AG04450 (cell line): ENCODE measurements around the gene ANKRD23. TPM values are rescaled to one million over a fixed set of nuclear protein-coding genes. Genes with fewer than 3 reads are reported as not detected.

Source experiments
- CTCF ChIA-PET: fragments of 300-600, 350-600 bp; formaldehyde crosslinking; extraction: SDS; loops from one replicate; lab custom pipeline; 2022; ENCODE audit warnings: antibody characterized with exemption, inconsistent platforms; lab: Charles Lee
- POLR2A ChIA-PET: fragments of 350-600 bp; formaldehyde crosslinking; extraction: SDS; loops from one replicate; lab custom pipeline; 2021; ENCODE audit warnings: antibody characterized with exemption, inconsistent platforms; lab: Yijun Ruan, JAX
- DNase-seq: peaks from one replicate; pipeline ENCODE4 v3.0.0-alpha.2; 2011; ENCODE audit warnings: low read depth, low spot score
- H3K27ac ChIP-seq: one replicate; pipeline ENCODE4 v1.5.1; 2012; ENCODE audit warnings: low read depth, low read length, control low read depth
- H3K27me3 ChIP-seq: one replicate; pipeline ENCODE4 v1.6.0; 2012; ENCODE audit warnings: low read length; ENCODE audit not compliant: control insufficient read depth, insufficient read depth
- H3K4me3 ChIP-seq: 2 replicates; pipeline ENCODE4 v1.5.1; 2011; ENCODE audit warnings: mild to moderate bottlenecking, low read depth, low read length, control low read depth
- H3K9me3 ChIP-seq: 2 replicates; pipeline ENCODE4 v1.5.1; 2012; ENCODE audit warnings: low read length; ENCODE audit not compliant: control insufficient read depth, insufficient read depth
- polyA plus RNA-seq: library from polyadenylated mRNA; depleted of rRNA; stranded (reverse); fragments of >200 nt; gene quantifications from 2 replicates; pipeline ENCODE4 v1.2.3, GENCODE V29; 2011
- TF ChIP-seq, protein P1 (sequence below): IDR thresholded peaks from 2 replicates; pipeline ENCODE4 v1.5.1; 2011; ENCODE audit warnings: low read depth, low read length, control low read depth, inconsistent platforms

ANKRD23 gene
- polyA plus RNA-seq, 1 experiment = 0.81 TPM

GRCh38 chr2:96877042-96877451 is 33.2 kb upstream of the ANKRD23 start:
- Histone ChIP-seq H3K27me3 (peaks cover 10% of the 10 kb centered on the region), H3K9me3 (no peaks in the 10 kb centered on the region), H3K27ac (no peak overlapping the region), H3K4me3 (no peak overlapping the region)
- TF ChIP-seq, protein P1, sequence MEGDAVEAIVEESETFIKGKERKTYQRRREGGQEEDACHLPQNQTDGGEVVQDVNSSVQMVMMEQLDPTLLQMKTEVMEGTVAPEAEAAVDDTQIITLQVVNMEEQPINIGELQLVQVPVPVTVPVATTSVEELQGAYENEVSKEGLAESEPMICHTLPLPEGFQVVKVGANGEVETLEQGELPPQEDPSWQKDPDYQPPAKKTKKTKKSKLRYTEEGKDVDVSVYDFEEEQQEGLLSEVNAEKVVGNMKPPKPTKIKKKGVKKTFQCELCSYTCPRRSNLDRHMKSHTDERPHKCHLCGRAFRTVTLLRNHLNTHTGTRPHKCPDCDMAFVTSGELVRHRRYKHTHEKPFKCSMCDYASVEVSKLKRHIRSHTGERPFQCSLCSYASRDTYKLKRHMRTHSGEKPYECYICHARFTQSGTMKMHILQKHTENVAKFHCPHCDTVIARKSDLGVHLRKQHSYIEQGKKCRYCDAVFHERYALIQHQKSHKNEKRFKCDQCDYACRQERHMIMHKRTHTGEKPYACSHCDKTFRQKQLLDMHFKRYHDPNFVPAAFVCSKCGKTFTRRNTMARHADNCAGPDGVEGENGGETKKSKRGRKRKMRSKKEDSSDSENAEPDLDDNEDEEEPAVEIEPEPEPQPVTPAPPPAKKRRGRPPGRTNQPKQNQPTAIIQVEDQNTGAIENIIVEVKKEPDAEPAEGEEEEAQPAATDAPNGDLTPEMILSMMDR = no peak
- no peak for DNase-seq
- ChIA-PET POLR2A (no interaction called here), CTCF (no interaction called here)

DNA sequence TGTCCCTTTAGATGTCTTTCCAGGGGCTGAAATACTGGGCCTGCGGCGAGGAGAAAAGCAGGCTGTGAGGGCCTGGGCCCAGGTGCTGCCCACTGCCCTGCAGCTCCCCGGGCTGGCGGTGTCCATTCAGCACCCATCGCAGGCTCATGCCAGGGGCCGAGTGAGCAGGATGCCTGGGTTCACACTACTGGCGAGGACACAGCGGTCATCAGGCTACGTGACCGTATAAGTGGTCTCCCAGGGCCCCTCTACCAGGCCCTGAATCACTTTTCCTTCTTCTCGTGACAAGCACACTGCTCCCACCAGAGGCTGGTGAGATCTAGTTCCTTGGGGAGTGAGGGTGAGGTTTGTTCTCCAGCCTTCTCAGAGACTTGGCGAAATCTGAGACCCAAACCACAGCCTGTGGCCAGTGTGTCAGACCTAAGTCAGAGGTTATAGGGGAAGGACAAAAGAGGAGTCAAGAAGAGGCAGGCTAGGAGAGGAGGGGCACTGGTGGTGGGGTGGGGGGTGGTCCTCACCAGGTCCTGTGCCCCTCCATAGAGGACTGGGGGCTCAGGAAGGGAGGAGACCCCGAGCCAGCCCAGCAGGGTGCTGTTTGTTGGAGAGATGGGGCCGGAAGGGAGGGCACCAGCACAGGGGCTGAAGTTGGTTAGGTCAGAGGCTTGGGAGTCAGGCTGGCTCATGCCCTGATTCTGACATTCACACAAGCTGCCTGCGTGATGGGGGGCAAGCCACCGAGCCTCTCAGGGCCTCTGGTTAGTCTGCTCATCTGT is 32.6 kb upstream of the ANKRD23 start:
- Histone ChIP-seq H3K27ac (no peak overlapping the region), H3K9me3 (no peaks in the 10 kb centered on the region), H3K27me3 (peaks cover 9% of the 10 kb centered on the region), H3K4me3 (no peak overlapping the region)
- POLR2A ChIA-PET = no interaction called here
- TF ChIP-seq, protein P1 = no peak
- CTCF ChIA-PET = no interaction called here
- no peak for DNase-seq

DNA sequence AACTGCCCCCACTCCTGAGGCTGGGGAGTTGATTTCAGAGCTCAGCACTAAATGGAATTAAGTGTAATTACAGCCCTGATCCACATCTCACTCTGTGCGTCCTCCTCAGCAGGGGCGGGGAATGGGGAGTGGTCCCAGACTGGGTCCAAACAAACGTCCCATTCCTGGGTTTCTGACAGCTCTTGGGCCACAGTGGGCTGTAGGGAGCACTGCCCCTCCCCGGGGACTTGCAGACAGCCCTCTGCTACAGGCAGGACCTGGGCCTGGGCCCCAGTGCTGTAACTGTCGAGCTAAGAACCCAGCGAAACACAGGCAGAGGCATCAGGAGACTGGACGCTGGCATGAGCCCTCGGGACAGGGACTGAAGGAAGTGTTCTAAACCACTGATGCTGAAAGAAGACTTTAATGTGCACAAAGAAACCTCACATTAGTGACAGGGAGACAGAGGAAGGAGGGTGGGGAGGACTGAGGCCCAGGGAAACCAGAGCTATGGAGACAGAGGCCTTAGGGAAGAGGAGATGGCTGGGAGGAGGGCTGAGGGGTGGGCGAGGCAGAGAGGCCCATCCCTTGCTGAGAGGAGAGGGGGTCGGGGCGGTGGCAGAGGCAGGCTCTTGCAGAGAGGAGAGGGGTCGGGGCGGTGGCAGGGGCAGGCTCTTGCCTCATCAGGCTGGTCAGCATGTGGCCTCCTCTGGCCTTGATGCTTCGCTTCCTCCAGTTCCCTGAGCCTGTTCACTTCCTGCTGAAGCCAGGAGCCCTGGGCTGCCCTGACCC is 31.9 kb upstream of the ANKRD23 start:
- TF ChIP-seq, protein P1 = no peak
- POLR2A ChIA-PET = no interaction called here
- Histone ChIP-seq H3K9me3 (no peaks in the 10 kb centered on the region), H3K27me3 (peaks cover 3% of the 10 kb centered on the region), H3K27ac (no peak overlapping the region), H3K4me3 (no peak overlapping the region)
- DNase-seq = no peak
- CTCF ChIA-PET = interaction anchor here (1.4 kb wide), 1 partner anchor 18 kb away, joined by 6 read pairs; the partner anchor contains the start of gene ANKRD39

DNA sequence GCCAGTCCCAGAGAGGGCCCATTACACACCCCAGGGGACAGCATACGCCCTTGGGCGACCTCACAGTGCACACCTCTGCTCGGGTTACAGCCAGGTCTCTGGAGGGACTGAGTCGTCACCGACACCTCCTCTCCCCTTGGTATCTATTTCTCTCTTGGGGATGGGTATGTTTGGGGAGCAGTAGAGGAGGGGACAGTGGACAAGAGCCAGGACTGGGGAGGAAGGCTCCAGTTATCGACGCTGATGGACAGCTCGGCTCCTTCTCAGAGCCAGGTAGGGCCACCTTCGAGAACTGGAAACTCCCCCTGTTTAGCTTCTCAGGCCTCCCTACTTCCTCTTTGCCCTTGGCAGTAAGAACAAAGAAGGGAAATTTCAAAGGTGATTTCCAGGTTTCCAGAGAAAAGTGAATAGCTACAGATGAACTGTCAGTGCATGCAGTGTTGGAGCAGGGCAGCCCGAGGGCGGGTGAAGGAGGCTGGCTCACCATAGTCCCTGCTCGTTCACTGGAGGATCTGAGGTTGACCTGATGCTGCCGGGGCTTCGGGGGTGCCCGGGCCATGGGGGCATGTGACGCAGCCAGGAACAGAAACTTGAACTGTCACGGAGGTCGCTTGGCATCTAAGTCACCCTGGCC is 30.5 kb upstream of the ANKRD23 start:
- CTCF ChIA-PET = interaction anchor here (1.2 to 1.4 kb wide), 2 partner anchors 16 to 17 kb away, joined by 3 to 6 read pairs; partner anchors contain the start of gene ANKRD39
- peaks cover 3% of the 10 kb centered on the region for H3K27me3 ChIP-seq
- POLR2A ChIA-PET = no interaction called here

More for the DNA sequence above, 30.5 kb upstream of the ANKRD23 start:
- no peak for DNase-seq
- H3K4me3 ChIP-seq = no peak overlapping the region
- TF ChIP-seq, protein P1 = no peak
- H3K27ac ChIP-seq = no peak overlapping the region
- no peaks in the 10 kb centered on the region for H3K9me3 ChIP-seq
